Left ventricle myocardium superior (tissue), 1 donor: ENCODE measurements around the gene FEZF1. TPM values are rescaled to one million over a fixed set of nuclear protein-coding genes. Genes with fewer than 3 reads are reported as not detected.

ENCODE experiments used
- ATAC-seq: fragments of 200-7000 bp; cut with Tn5 transposase; one replicate; pipeline ENCODE4 v1.9.1; 2020; ENCODE audit warnings: mild to moderate bottlenecking, moderate library complexity
- DNase-seq: peaks from one replicate; pipeline ENCODE4 v3.0.0-alpha.2; 2020
- intact Hi-C: fragments of 100-400 bp; cut with micrococcal nuclease; formaldehyde crosslinking; loops from one replicate; pipeline ENCODE4 v1.11.0; 2022
- total RNA-seq: library from RNA; stranded (reverse); fragmentation: NEBNext Ultra II Directional; extraction: Animal tissue kit (Norgen Biotek cat#: 25700); gene quantifications from one replicate; pipeline ENCODE4 v1.2.1, GENCODE V29; 2021
- donor health status: DM: no; HTN: yes; CAD: no; lungs with severe emphysema.

Gene FEZF1
- total RNA-seq, 1 donor from 2014 or later = not detected

- ATAC-seq (no peak), DNase-seq (no peak)
- intact Hi-C loops = no loop called here
These were observed 5.8 kb upstream of the FEZF1 start for GRCh38 chr7:122310119-122311021.

DNA sequence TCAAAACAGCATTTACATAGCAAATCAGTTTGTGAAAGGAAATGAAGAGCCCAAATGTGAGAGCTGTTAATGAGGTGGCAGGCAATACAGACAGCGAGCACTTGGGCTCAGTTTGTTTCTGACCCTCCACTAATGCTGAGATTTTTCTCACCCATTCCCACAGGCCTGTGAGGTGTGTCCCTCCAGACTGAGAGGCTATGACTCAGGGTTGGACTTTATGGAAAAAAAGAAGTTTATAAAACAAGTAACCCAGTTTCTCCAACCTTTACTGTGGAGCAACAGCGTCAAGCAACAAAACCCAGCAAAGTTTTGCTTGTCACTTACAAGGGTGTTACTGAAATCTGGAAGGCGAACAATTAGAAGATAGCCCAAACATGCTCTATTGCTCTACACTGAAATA is 4.9 kb upstream of the FEZF1 start:
- DNase-seq = no peak
- intact Hi-C loops = no loop called here
- ATAC-seq = no peak

DNA sequence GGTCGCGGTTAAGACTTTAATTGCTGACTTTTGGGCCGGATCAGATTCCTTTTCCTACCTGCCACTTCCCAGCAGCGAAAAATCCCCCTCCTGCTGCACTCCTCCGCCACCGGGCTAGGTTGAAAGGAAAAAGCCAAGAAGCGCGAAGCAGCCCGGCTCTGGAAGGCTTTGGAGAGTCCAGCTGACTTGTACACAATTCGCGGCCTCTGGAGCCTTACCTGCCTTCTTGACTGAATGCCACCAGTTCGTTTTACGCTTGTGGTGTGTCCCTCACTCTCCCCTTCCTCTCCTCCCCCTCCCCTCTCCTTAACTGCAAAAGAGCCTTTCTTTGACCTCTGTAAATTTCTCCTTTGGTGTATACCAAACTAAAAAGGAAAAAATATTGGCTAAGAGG is 2.7 kb upstream of the FEZF1 start:
- no peak for DNase-seq

GRCh38 chr7:122306320-122307227 is 2.0 kb upstream of the FEZF1 start:
- no peak for ATAC-seq

More for the DNA sequence above, 2.7 kb upstream of the FEZF1 start:
- no peak for ATAC-seq
- intact Hi-C loops = no loop called here

DNA sequence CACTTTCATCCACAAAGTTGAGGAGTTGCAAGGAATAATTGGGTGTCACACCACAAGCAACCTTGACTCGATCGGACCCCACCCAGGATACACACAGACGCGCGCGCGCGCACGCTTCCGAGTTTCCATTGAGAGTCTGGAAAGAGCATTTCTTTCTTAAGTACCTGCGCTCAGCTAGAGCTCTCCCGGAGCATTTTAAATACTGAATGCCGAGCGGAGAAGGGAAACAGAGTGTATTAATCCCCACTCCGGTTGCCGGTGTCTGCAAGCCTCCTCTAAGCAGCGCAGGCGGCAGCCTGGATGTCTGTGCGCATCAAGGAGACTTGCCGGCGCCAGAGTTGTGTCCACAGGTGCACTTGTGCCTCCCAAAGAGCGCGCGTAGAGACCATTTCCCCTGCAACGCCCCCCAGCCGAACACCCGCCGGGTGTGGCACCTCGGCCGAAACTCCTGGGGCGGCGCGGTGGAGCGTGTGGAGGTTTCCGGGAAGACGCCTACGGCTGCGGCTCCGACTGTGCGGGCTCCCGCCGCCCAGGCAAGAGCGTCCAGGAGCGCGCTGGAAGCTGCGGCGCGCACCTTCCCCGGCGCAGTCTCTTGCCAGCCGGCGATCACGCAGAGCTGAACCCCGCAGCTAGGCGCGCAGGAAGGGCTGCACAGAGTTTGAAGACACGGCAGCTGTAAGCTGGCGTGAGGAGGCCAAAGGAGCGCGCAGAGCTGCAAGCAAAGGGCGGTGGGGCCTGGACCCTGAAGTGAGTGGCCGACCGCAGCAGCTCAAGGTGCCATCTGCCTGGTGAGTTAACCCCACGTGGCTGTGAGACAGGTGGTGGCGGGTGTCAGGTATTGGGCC is 1.1 kb upstream of the FEZF1 start:
- intact Hi-C loops = no loop called here
- ATAC-seq (no peak), DNase-seq (peak; percentile 31)

More at GRCh38 chr7:122306320-122307227, 2.0 kb upstream of the FEZF1 start:
- intact Hi-C loops = no loop called here
- DNase-seq = no peak

DNA sequence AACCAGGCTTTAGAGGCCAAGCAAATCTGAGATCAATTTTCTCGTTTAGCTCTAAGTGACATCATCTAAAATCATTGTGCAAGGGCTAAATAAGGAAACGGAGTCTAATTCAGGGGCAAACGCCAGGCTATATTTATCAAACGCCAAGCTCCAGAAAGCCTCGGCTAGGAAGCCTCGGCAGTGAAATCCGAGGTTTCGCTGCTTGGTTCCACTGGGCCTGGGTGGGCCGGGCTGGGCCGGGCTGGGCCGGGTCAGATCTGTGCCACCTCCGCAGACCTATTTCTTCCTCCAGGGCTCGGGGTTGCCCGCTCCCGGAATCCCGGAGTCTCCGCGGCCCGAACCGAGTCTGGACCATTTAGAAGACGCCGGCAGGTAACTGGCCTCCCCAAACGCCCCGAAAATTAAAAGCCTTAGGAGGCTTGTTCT is 459 bp upstream of the FEZF1 start:
- intact Hi-C loops = no loop called here
- no peak for DNase-seq
- no peak for ATAC-seq

- no peak for DNase-seq
- intact Hi-C loops = no loop called here
- no peak for ATAC-seq
These were observed 825 bp downstream of the FEZF1 start for GRCh38 chr7:122303531-122304318.

DNA sequence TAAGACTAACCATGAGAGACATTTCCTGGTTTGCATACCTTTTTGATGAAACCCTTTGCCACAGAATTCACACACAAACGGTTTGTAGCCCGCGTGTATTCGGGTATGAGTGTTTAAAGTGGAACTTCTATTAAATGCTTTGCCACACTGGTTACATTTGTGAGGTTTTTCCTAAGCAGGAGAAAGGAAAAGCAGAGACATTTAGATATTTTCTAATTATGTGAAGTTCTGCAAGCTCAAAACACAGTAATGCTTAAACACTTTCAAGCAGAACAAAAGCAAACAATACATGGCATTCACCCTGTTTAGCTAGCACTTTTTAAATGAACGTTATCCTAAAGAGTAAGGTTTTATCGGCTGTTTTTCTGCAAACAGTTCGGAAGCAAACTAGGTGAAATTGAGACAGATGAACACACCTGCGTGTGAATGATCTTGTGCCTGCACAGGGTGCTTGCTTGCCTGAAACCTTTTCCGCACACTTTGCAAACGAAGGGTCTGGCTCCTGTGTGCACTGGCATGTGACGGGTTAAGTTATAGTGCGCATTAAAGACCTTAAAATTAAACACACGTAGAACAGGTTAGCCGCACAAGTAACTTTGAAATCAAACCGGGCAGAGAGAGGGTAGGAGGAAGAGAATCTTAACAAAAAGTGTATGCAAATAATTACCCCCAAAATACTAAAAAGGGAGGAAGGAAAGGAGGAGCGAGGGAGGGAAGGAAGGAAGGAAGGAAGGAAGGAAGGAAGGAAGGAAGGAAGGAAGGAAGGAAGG is 1.6 kb downstream of the FEZF1 start:
- DNase-seq = no peak
- intact Hi-C loops = no loop called here
- ATAC-seq = no peak

GRCh38 chr7:122301858-122302760 is 2.4 kb downstream of the FEZF1 start:
- intact Hi-C loops = no loop called here
- ATAC-seq = no peak
- DNase-seq = no peak

- ATAC-seq (no peak), DNase-seq (no peak)
- intact Hi-C loops = no loop called here
These were observed 3.4 kb downstream of the FEZF1 start for GRCh38 chr7:122300956-122301833.

GRCh38 chr7:122300211-122300932 is 4.2 kb downstream of the FEZF1 start:
- DNase-seq (no peak), ATAC-seq (no peak)
- intact Hi-C loops = no loop called here

DNA sequence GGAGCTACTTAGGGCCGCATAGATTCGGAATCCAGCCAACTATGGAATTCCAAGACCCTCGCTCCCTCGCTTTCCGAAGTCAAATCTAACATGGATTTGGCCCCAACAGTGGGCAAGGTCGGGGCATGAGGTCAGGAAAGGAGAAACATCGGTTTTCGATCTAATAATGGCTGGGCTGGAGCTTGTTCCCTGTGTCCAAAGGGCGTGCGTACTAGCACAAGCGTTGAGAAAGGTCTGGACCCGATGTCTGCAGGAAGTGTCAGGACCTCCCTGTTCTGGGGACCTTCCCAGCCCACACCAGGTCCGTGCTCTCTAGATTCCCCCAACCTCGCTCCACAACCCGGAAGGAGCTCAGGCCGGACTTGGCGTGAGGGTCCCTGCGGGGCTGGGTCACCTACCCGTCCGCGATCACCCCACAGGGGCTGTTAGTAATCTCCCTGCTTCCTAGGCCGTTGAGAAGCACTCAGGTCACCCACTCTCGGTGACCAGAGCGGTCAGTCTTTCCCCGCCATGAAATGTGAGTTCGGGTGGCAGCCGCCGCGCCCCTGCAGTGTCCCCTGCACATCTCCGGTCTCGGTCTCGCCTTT is 4.8 kb downstream of the FEZF1 start:
- intact Hi-C loops = no loop called here
- no peak for ATAC-seq

DNA sequence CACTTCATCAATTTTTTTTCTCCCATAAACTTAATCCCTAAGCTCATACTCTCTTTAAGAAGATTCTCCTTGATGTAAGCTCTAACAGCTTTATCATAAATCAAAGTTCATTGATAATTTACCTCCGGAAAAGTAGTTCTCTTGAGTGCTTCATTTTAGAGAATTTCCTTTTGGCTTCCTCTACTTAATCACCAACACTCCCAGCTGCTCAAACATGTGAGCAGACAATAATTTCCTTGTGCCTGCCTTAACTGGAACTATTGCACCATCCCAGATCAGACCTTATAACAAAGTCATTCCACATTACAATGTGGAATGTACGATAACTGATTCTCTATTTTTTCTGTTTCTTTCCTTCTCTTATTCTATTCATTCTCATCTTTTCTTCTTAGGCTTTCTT is 5.9 kb downstream of the FEZF1 start:
- DNase-seq (no peak), ATAC-seq (no peak)
- intact Hi-C loops = no loop called here

More for the DNA sequence above, 4.8 kb downstream of the FEZF1 start:
- no peak for DNase-seq

DNA sequence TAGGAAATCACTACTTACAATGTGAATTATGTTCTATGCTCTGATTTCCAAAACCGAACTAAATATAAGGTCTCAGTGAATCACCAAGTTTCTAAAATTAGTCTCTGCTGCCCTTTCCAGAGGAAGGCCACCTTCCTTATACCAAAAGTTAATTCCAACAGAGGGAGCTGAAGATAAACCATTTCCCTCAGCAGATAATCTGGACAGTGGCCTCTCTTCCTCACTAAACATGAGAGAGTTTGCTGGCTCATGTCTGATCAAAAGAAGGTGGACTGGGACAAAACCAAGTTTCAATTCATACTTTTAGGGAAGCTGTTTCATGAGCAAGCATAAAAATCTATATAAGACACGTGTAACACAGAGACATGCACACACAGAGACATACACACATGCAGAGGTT is 6.4 kb downstream of the FEZF1 start:
- no peak for ATAC-seq
- intact Hi-C loops = no loop called here
- no peak for DNase-seq

DNA sequence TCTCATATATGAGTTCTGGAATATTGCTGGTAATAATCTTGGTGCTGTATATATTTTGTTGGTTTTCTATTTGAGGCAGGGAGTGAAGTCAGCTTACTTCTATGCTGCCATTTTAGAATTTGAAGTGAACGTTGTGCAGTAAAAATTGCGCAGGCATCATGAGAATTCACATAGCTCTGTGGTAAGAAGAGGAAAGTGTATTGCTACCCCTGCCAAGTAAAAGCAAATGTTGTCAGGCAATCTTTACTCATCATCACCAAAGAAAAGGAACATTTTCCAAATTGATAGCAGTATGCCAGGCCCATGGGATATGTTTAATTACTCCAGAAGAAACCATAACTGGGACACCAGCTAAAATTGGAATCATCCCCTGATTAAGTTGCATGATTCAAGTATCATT is 13.4 kb downstream of the FEZF1 start:
- intact Hi-C loops = no loop called here
- DNase-seq (no peak), ATAC-seq (no peak)
